ENCODE data around the gene COL18A1.

COL18A1 gene

DNA sequence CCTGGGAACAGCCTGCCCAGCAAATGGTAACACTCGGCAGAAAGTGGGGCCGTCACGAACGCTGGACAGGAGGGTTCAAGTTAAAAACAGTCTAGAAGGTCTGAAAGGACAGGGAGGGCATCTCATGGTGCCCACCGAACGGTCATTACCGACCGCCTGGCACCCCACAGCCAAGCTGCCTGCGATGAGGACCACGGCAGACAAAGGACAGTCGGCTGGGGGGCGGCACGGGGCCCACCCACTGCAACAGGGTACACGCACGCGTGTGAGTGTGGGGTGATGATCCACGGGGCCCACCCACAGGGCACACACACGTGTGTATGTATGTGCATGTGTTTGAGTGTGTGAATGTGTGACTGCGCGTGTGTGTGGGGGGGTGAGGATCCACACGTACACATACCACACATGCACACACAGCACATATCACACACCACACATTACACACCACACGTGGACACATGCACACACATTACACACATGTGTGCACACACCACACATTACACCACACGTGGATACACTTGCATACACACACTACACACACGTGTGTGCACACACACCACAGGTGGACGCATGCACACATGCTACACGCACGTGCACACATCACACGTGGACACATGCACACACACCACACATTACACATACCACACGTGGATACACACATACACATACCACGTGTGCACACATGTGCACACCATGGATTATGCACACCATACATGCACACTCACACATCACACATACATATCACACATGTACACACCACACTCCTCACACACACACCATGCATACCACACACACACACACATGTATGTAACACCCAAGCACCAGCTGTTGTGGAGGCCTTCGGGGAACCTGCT lies 74.1 kb downstream of the COL18A1 start:
- no peak for DNase-seq (ENCODE audit: low read depth in 1 of 2, low spot score in 1 of 2)

DNA sequence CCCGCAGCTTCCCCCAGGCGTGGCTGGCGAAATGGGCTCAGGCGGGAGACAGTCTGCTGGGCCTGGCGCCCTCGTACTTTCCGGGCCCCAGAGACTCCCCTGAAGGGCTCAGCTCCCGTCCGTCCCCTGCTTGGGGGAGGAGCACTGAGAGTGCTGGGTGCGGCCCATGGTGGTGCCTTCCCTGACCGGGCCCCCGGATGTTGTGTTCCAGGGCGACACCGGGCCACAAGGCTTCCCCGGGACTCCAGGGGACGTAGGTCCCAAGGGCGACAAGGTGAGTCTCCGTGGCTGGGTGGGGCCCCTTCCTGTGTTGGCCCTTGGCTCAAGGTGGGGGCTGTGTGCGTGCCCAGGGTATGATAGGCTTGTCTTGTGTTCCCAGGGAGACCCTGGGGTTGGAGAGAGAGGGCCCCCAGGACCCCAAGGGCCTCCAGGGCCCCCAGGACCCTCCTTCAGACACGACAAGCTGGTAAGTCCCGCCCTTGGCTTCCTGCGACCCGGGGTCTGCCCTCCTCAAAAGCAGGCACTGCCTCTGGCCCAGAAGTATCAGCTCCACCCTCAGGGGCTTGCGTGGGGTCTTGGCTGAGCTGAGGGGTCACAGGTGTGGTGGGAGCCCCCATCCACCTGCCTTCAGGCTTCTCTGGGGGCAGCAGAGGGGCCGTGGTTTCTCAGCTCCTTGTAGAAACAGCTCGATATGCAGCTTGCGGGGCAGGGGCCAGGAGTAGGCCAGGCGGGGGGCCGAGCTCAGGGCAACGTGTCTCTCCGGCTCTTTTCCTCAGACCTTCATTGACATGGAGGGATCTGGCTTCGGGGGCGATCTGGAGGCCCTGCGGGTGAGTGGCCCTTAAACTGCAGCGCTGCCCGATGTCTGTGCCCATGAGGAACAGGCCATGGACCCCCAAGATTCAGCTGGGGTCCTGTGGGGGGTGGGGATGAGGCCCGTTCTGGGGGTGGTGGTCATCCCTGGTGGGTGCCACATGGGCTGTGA lies 75.0 kb downstream of the COL18A1 start:
- no peak for DNase-seq (ENCODE audit: low read depth in 1 of 2, low spot score in 1 of 2)

DNA sequence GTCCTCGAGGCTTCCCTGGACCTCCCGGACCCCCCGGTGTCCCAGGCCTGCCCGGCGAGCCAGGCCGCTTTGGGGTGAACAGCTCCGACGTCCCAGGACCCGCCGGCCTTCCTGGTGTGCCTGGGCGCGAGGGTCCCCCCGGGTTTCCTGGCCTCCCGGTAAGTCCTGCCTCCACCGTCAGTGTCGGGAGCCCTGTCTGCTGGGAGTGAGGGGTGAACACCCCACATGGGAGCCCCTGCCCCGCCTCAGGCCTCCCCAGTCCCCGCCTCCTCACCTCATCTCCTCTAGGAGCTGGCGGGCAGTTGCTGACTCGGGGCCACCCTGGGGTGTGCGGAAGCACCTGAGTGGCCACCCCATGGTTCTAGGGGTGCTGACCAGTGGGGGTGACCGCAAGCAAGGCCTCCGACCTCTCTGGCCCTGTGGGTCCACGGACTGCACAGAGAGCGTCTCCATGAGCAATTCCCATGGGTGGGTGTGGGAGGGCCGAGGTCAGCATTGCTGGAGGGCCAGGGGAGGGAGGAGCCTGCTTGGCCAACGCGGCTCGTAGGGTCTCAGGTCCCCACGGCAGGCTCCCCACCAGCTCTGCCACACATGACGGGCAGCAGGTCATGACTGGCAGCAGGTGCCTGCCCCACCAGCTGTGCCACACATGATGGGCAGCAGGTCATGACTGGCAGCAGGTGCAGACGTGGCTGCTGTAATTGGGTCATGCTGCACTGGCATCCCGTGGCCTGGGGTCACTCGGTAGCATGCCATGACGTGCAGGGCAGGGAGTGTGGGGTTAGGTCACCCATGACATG lies 75.9 kb downstream of the COL18A1 start:
- DNase-seq (ENCODE audit: low read depth in 1 of 2, low spot score in 1 of 2): no peak

- no peak for DNase-seq (ENCODE audit: low read depth in 1 of 2, low spot score in 1 of 2)
Observed at GRCh38 chr21:45481566-45481965, 76.6 kb downstream of the COL18A1 start.

- no peak for DNase-seq (ENCODE audit: low read depth in 1 of 2, low spot score in 1 of 2)
Observed at GRCh38 chr21:45481977-45482898, 77.3 kb downstream of the COL18A1 start.

DNA sequence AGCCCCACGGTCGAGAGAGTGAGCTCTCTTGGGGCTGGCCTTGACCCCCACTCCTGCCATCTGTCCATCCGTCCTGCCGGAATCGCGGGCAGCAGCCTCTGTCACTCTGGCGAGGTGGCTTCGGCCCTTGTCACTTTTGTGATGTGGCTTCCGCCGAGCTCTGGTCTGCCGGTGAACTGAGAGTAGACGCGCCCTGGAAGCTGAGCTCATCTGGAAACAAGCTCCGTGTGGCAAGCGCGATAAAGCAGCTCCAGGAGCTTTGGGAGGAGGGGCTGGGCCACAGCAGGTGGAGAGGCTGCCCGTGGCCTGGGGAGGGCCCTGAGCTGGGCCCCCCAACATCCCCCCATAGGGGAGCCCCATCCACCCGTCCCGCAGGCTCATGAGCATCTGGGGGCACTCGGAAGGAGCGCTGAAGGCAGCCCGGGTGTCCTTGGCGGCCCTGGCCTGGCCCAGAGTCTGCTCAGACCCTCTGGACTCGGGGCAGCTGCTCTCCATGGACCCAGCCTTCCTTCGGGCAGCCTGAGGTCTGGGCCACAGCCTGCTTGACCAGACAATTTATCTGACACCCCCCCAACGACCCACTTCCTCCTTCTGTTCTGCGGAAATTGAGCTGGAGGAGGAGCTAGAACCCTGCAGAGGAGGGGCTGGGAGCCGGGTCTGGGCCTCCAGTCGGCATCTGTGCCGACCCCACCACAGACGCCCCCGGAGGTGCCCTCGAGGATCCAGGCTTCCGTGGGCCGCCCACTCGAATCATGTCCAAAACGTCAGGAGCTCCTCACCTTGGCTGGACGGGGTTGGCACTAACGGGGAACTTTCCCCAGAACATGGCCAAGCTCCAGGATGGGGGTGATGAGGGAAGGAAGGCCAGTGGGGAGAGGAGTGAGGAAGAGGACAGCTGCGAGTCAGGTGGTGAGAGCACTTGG lies 78.2 kb downstream of the COL18A1 start:
- no peak for DNase-seq (ENCODE audit: low read depth in 1 of 2, low spot score in 1 of 2)

GRCh38 chr21:45484318-45484717 lies 79.4 kb downstream of the COL18A1 start:
- no peak for DNase-seq (ENCODE audit: low read depth in 1 of 2, low spot score in 1 of 2)

DNA sequence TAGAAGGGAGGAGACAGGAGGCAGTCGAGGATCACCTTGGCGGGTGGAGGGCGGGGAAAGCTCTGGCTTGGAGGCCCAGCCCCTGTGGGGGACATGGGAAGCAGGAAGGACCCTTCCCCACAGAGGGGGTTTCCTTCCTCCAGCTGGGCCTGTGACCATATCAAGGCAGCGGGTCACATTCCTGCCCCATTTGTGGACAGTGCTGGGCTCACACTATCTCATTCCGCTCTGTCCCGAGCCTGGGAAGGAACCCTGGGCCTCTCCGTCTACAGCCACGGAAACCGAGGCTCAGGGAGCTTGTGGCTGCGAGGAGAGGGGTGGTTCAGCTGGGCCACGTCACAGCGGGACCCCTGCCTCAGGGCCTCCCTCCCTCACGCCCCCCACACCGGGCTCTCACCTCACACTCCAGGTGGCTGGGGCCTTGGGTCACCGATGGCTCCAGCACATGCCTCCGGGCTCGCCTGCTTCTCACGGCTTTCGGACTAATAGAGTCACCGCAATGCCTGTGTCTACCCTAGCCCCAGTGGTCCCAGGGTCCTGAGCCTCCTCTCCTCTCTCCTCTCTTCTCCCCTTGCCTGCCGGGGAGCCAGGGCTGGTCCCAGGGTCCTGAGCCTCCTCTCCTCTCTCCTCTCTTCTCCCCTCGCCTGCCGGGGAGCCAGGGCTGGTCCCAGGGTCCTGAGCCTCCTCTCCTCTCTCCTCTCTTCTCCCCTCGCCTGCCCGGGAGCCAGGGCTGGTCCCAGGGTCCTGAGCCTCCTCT lies 80.9 kb downstream of the COL18A1 start:
- no peak for DNase-seq (ENCODE audit: low read depth in 1 of 2, low spot score in 1 of 2)

GRCh38 chr21:45486443-45487160 lies 81.6 kb downstream of the COL18A1 start:
- no peak for DNase-seq (ENCODE audit: low read depth in 1 of 2, low spot score in 1 of 2)

DNA sequence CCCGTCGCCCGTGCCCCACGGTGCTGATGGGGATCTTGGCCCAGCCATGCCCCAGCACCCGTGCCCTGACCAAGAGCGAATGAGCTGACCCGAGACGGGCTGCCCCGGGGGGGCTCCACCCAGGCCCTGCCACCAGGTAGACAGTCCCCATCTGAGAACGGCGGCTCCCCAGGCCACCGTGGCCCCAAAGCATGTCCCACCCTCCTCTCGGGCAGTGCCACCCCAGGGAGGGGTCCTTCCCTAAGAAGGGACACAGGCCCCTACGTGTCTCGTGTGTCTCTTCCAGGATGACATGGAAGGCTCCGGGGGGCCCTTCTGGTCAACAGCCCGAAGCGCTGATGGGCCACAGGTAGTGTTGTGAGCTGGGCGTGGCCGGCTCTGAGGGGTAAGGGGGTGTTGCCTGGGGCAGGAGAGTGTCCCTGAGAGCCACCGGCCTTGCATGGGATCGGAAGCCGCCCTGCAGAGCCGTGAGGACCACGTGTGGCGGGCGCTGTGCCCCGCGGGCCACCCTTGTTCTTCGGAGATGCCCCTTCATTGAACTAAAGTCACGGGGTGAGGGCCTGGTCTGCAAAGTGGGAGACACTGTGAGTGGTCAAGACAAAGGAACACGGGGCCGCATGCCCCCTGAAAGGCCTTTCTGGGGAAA lies 82.3 kb downstream of the COL18A1 start:
- no peak for DNase-seq (ENCODE audit: low read depth in 1 of 2, low spot score in 1 of 2)

- no peak for DNase-seq (ENCODE audit: low read depth in 1 of 2, low spot score in 1 of 2)
Observed at GRCh38 chr21:45487891-45488600, 83.1 kb downstream of the COL18A1 start.

DNA sequence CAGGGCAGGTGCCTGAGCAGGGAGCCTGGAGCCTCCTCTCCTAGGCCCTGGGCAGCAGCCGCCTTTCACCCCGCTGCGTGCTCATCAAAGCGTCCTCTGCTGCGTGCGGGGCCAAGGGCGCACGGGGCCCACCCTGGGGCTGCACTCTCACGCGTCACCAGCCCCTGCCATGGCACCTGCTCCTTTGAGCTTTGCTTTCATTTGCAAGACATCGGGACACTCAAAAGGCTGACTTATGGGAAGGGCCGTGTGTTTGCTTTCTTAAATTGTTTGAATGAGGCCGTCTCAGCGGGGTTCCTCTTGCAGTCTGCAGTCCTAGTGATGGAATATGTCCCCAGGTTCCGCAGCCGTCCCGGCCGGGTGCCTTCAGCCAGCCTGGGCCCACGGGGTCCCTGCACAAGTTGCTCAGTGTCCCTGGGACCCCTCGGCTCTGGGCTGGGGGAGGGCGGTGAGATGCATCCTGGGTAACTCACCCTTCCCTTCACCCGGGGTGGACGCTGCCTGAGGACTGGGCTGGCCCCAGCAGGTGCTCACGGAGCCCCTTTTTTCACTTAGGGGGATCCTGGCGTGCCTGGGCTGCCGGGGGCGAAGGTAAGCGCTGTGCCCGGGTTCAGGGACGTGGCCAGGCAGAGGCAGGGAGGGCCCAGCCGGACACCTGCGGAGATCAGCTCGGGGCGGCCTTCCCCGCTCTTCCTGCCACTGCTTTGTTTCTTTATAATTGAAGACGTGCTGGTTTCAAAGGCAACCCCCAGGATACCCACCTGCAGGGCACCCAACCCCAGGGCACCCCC lies 84.2 kb downstream of the COL18A1 start:
- DNase-seq (ENCODE audit: low read depth in 1 of 2, low spot score in 1 of 2): no peak

DNA sequence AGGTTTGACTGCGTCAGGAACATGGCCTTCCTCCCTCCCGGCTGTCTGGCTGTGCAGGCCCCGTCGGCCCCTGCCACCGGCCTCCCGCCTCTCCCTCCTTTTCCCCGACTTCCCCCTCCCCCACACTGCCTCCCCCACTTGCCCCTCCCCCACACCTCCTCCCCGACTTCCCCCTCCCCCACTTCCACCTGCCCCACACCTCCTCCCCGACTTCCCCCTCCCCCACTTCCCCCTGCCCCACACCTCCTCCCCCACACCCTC lies 84.7 kb downstream of the COL18A1 start:
- no peak for DNase-seq (ENCODE audit: low read depth in 1 of 2, low spot score in 1 of 2)

DNA sequence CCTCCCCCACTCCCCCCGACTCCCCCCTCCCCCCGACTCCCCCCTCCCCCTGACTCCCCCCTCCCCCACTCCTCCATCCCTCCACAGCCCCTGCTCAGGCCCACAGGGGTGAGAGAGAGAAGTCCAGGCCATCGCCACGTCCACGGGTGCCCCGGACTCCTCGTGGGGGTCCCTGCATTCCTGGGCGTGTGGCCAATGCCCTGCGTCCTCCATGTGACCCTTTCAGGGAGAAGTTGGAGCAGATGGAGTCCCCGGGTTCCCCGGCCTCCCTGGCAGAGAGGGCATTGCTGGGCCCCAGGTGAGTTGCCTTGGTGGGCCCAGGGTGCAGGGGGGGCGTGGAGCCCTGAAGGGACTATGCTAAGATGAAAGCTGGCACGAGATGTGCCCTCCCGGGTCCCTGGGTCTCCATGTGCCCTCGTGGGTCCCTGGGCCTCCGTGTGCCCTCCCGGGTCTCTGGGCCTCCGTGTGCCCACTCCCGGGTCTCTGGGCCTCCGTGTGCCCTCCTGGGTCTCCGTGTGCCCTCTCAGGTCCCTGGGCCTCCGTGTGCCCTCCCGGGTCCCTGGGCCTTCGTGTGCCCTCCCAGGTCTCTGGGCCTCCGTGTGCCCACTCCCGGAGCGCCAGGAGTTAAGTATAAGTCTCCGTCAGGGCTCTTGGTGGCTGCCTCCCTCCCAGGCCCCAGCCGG lies 85.2 kb downstream of the COL18A1 start:
- DNase-seq (ENCODE audit: low read depth in 1 of 2, low spot score in 1 of 2): no peak

GRCh38 chr21:45491056-45491455 lies 86.1 kb downstream of the COL18A1 start:
- no peak for DNase-seq (ENCODE audit: low read depth in 1 of 2, low spot score in 1 of 2)

All from stimulated activated CD4-positive, alpha-beta T cell treated with anti-CD3 and anti-CD28 coated beads, Interleukin-15, amount 100 ng/mL, for 1 hour (primary cell).